Measurements from ENCODE around the gene MAPK7.

Gene MAPK7

GRCh38 chr17:19377602-19378415, 489 bp upstream of the MAPK7 start:
- peak; percentile 80 to 87 for DNase-seq (ENCODE audit: extremely low read depth in 1 of 2, low read depth in 1 of 2)

GRCh38 chr17:19379361-19380065, 1.2 kb downstream of the MAPK7 start:
- no peak for DNase-seq (ENCODE audit: extremely low read depth in 1 of 2, low read depth in 1 of 2)

- no peak for DNase-seq (ENCODE audit: extremely low read depth in 1 of 2, low read depth in 1 of 2)
Measured at GRCh38 chr17:19380481-19381301, 2.4 kb downstream of the MAPK7 start.

- DNase-seq (ENCODE audit: extremely low read depth in 1 of 2, low read depth in 1 of 2) = no peak
Measured at GRCh38 chr17:19381361-19381740, 3.1 kb downstream of the MAPK7 start.

GRCh38 chr17:19381741-19382444, 3.6 kb downstream of the MAPK7 start:
- no peak for DNase-seq (ENCODE audit: extremely low read depth in 1 of 2, low read depth in 1 of 2)

- DNase-seq (ENCODE audit: extremely low read depth in 1 of 2, low read depth in 1 of 2) = no peak
Measured at GRCh38 chr17:19382531-19383444, 4.5 kb downstream of the MAPK7 start.

GRCh38 chr17:19383681-19384470, 5.6 kb downstream of the MAPK7 start:
- DNase-seq (ENCODE audit: extremely low read depth in 1 of 2, low read depth in 1 of 2) = no peak

- DNase-seq (ENCODE audit: extremely low read depth in 1 of 2, low read depth in 1 of 2) = no peak
Measured at GRCh38 chr17:19384723-19385391, 6.6 kb downstream of the MAPK7 start.

GRCh38 chr17:19385521-19385983, 7.3 kb downstream of the MAPK7 start:
- DNase-seq (ENCODE audit: extremely low read depth in 1 of 2, low read depth in 1 of 2) = no peak

- DNase-seq (ENCODE audit: extremely low read depth in 1 of 2, low read depth in 1 of 2) = no peak
Measured at GRCh38 chr17:19386051-19386929, 8.0 kb downstream of the MAPK7 start.

GRCh38 chr17:19386974-19387920, 8.9 kb downstream of the MAPK7 start, which contains the start of gene MFAP4:
Gene MFAP4, minus strand, starts transcription at chr17:19387190. Its CDS starts 35 bp downstream, at chr17:19387155.
- no peak for DNase-seq (ENCODE audit: extremely low read depth in 1 of 2, low read depth in 1 of 2)

GRCh38 chr17:19387921-19388521, 9.7 kb downstream of the MAPK7 start:
- DNase-seq (ENCODE audit: extremely low read depth in 1 of 2, low read depth in 1 of 2) = no peak

- DNase-seq (ENCODE audit: extremely low read depth in 1 of 2, low read depth in 1 of 2) = no peak
Measured at GRCh38 chr17:19388791-19389785, 10.8 kb downstream of the MAPK7 start.

GRCh38 chr17:19390951-19391350, 12.7 kb downstream of the MAPK7 start:
- DNase-seq (ENCODE audit: extremely low read depth in 1 of 2, low read depth in 1 of 2) = no peak

- DNase-seq (ENCODE audit: extremely low read depth in 1 of 2, low read depth in 1 of 2) = no peak
Measured at GRCh38 chr17:19391432-19391831, 13.1 kb downstream of the MAPK7 start.

All from activated CD8-positive, alpha-beta memory T cell treated with anti-CD3 and anti-CD28 coated beads for 1 hour (primary cell).